SK-N-SH (cell line): ENCODE measurements around the gene TJP3.

Experiments
- CTCF ChIP-seq: fragments of 200-600 bp; sonication (generic); IDR thresholded peaks from 2 replicates; pipeline ENCODE4 v1.6.1; 2017; ENCODE audit warnings: antibody characterized with exemption, mild to moderate bottlenecking, moderate library complexity
- POLR2AphosphoS5 ChIP-seq: IDR thresholded peaks from 2 replicates; pipeline ENCODE4 v1.6.1; 2012; ENCODE audit warnings: low read depth, low read length

GRCh38 chr19:3660493-3661219 lies 47.5 kb upstream of the TJP3 start:
- TF ChIP-seq POLR2AphosphoS5 (no peak), CTCF (no peak)
